GM18508 (cell line): Measurements from ENCODE around the gene ATRIP.

Source experiments
- ATAC-seq: cut with Tn5 transposase; IDR thresholded peaks from one replicate; pipeline ENCODE4 v1.9.1; 2021; ENCODE audit warnings: moderate number of reproducible peaks; ENCODE audit not compliant: insufficient read depth, unreplicated experiment

ATRIP gene

GRCh38 chr3:48492461-48493202 lies 46.1 kb downstream of the ATRIP start:
- ATAC-seq = no peak

GRCh38 chr3:48493203-48493501 lies 46.6 kb downstream of the ATRIP start:
- ATAC-seq = no peak

GRCh38 chr3:48500656-48501055 lies 54.1 kb downstream of the ATRIP start:
- ATAC-seq = no peak

GRCh38 chr3:48501196-48501595 lies 54.7 kb downstream of the ATRIP start:
- ATAC-seq = no peak

- no peak for ATAC-seq
Observed at GRCh38 chr3:48502121-48502520, 55.6 kb downstream of the ATRIP start.

- no peak for ATAC-seq
Observed at GRCh38 chr3:48502728-48503168, 56.2 kb downstream of the ATRIP start.

GRCh38 chr3:48503401-48504050 lies 57.0 kb downstream of the ATRIP start:
- ATAC-seq = no peak

GRCh38 chr3:48504051-48504946 lies 57.8 kb downstream of the ATRIP start, which contains the start of gene SHISA5:
Gene SHISA5 (minus strand): TSS chr3:48504174. CDS start chr3:48504094, 80 bp downstream.
- no peak for ATAC-seq

GRCh38 chr3:48505146-48505545 lies 58.6 kb downstream of the ATRIP start:
- ATAC-seq = no peak

- no peak for ATAC-seq
Observed at GRCh38 chr3:48505968-48506504, 59.5 kb downstream of the ATRIP start.

- ATAC-seq = no peak
Observed at GRCh38 chr3:48507256-48508061, 60.9 kb downstream of the ATRIP start.

GRCh38 chr3:48511551-48511950 lies 65.0 kb downstream of the ATRIP start:
- ATAC-seq = no peak

- ATAC-seq = no peak
Observed at GRCh38 chr3:48514431-48515227, 68.1 kb downstream of the ATRIP start.
